ENCODE data around the gene ABCC1. TPM values are rescaled to one million over a fixed set of nuclear protein-coding genes. Genes with fewer than 3 reads are reported as not detected.

The ABCC1 gene
- total RNA-seq, 4 donors from 2014 or later = 24.3 to 32.2 (median 25.7) TPM

GRCh38 chr16:16127469-16128116 lies 178.2 kb downstream of the ABCC1 start:
- no peak for TF ChIP-seq EP300 (IDR thresholded peaks at IDR 0.05)
- TF ChIP-seq, protein P1, sequence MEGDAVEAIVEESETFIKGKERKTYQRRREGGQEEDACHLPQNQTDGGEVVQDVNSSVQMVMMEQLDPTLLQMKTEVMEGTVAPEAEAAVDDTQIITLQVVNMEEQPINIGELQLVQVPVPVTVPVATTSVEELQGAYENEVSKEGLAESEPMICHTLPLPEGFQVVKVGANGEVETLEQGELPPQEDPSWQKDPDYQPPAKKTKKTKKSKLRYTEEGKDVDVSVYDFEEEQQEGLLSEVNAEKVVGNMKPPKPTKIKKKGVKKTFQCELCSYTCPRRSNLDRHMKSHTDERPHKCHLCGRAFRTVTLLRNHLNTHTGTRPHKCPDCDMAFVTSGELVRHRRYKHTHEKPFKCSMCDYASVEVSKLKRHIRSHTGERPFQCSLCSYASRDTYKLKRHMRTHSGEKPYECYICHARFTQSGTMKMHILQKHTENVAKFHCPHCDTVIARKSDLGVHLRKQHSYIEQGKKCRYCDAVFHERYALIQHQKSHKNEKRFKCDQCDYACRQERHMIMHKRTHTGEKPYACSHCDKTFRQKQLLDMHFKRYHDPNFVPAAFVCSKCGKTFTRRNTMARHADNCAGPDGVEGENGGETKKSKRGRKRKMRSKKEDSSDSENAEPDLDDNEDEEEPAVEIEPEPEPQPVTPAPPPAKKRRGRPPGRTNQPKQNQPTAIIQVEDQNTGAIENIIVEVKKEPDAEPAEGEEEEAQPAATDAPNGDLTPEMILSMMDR (IDR thresholded peaks at IDR 0.05) = peak; percentile 81 to 92 (median 84)
- peak; percentile 55 to 83 for DNase-seq (ENCODE audit: low spot score in 2 of 2)
- peak overlapping the region in 1 of 4 donors; percentile 63 for H3K27ac ChIP-seq
- peaks cover 0 to 72% (median 0%) of the 10 kb centered on the region in 3 donors for H3K36me3 ChIP-seq
- H3K4me3 ChIP-seq = no peak overlapping the region
- H3K27me3 ChIP-seq = no peaks in the 10 kb centered on the region
- peaks cover 0 to 11% (median 0%) of the 10 kb centered on the region in 4 donors for H3K9me3 ChIP-seq
- WGBS, 2 donors = 31 to 35% methylated on average over 11 of the region's 11 CpGs
- H3K4me1 ChIP-seq = no peaks in the 10 kb centered on the region

DNA sequence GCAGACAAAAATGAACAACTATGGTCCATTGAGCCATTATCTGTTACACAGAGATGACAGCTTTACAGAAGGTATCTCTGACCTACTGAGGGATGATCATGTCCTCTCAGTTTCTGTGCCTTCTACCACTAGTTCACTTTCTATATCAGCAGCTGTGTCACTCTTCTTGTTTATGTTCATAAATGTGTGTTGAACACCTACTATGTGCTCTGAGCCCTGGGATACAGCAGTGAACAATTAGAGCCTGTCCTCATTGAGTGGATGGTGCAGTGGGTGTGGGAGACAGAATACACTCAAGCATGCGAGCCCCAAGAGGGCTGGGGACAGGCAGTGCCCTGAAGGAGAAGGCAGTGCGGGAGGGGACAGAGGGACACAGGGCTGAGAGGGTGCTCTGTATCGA lies 181.8 kb downstream of the ABCC1 start:
- TF ChIP-seq EP300 (IDR thresholded peaks at IDR 0.05) (no peak), POLR2A (IDR thresholded peaks at IDR 0.05) (no peak)
- H3K4me1 ChIP-seq = no peaks in the 10 kb centered on the region
- 80 to 92% methylated on average over 3 of the region's 3 CpGs for WGBS, 2 donors
- no peaks in the 10 kb centered on the region for H3K9me3 ChIP-seq
- H3K36me3 ChIP-seq = peaks cover 0 to 74% (median 4%) of the 10 kb centered on the region in 3 donors
- DNase-seq (ENCODE audit: low spot score in 2 of 2) = no peak
- no peak overlapping the region for H3K4me3 ChIP-seq
- no peaks in the 10 kb centered on the region for H3K27me3 ChIP-seq
- no peak overlapping the region for H3K27ac ChIP-seq

DNA sequence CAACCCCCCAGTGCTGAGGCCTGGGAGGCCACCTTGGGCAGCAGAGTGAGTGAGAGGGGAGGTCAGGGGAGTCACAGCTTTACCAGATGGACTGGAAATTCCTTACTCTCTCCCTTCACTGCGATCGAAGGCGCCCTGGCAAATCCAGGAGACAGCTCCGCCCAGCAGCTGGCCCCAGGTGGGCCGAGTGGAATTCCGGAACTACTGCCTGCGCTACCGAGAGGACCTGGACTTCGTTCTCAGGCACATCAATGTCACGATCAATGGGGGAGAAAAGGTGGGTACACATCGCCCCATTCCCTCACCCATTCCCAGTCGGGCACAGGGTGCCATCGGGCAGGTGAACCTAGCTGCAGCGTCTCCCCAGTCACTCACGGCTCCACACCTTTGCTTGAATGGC lies 182.2 kb downstream of the ABCC1 start:
- no peak overlapping the region for H3K27ac ChIP-seq
- TF ChIP-seq POLR2A (IDR thresholded peaks at IDR 0.05) (no peak), EP300 (IDR thresholded peaks at IDR 0.05) (no peak)
- TF ChIP-seq, protein P1 (IDR thresholded peaks at IDR 0.05) = no peak
- H3K4me1 ChIP-seq = no peaks in the 10 kb centered on the region
- H3K9me3 ChIP-seq = no peaks in the 10 kb centered on the region
- peaks cover 0 to 74% (median 8%) of the 10 kb centered on the region in 3 donors for H3K36me3 ChIP-seq
- DNase-seq (ENCODE audit: low spot score in 2 of 2) = no peak
- 89 to 93% methylated on average over 14 to 15 of the region's 15 CpGs for WGBS, 2 donors
- H3K27me3 ChIP-seq = no peaks in the 10 kb centered on the region
- H3K4me3 ChIP-seq = no peak overlapping the region

DNA sequence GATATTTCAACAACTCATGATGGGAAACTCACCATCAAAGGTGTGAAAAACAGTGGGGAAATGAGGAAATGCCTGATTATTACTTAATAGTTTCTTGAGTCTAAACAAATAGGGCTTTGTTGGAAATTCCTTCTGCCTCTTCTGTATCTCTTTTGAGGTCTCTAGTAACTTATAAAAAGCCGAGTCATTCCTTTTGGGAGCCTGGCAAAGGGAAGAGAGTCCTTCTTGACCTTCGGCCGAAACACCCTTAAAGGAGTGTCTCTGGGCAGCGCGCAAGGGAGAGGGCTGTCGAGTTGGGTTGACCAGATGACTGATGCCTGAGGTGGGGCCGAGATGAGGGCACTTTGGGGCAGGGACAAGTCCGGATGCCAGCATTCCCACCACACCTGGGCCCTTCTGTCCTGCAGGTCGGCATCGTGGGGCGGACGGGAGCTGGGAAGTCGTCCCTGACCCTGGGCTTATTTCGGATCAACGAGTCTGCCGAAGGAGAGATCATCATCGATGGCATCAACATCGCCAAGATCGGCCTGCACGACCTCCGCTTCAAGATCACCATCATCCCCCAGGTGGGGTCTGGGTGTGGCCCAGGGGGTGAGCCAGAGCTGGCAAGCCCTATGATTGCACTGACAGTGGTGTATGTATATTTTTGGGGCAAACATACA lies 184.7 kb downstream of the ABCC1 start:
- no peaks in the 10 kb centered on the region for H3K9me3 ChIP-seq
- H3K4me3 ChIP-seq = no peak overlapping the region
- TF ChIP-seq, protein P1 (IDR thresholded peaks at IDR 0.05) = no peak
- TF ChIP-seq EP300 (IDR thresholded peaks at IDR 0.05) (no peak), POLR2A (IDR thresholded peaks at IDR 0.05) (no peak)
- 87 to 92% methylated on average over 21 of the region's 21 CpGs for WGBS, 2 donors
- H3K27me3 ChIP-seq = no peaks in the 10 kb centered on the region
- H3K4me1 ChIP-seq = no peaks in the 10 kb centered on the region
- no peak for DNase-seq (ENCODE audit: low spot score in 2 of 2)
- no peak overlapping the region for H3K27ac ChIP-seq
- H3K36me3 ChIP-seq = peaks cover 0 to 90% (median 19%) of the 10 kb centered on the region in 3 donors

GRCh38 chr16:16136588-16136987 lies 187.2 kb downstream of the ABCC1 start:
- WGBS, 2 donors = 99% methylated on average over 6 of the region's 6 CpGs
- Histone ChIP-seq H3K36me3 (peaks cover 0 to 97% (median 27%) of the 10 kb centered on the region in 3 donors), H3K4me3 (no peak overlapping the region), H3K27ac (no peak overlapping the region), H3K9me3 (no peaks in the 10 kb centered on the region), H3K4me1 (no peaks in the 10 kb centered on the region), H3K27me3 (no peaks in the 10 kb centered on the region)
- no peak for TF ChIP-seq EP300 (IDR thresholded peaks at IDR 0.05)
- no peak for TF ChIP-seq POLR2A (IDR thresholded peaks at IDR 0.05)
- TF ChIP-seq, protein P1 (IDR thresholded peaks at IDR 0.05) = no peak
- DNase-seq (ENCODE audit: low spot score in 2 of 2) = no peak
